ENCODE results near the gene YRDC. TPM values are rescaled to one million over a fixed set of nuclear protein-coding genes. Genes with fewer than 3 reads are reported as not detected.
A peak's percentile ranks its signal among the peaks of the same experiment; 100 is the strongest.

The YRDC gene
- total and polyA plus RNA-seq, 8 donors, result 9.8 to 16.9 (median 12.1) TPM

- peak overlapping the region; percentile 89 to 94 for H3K27ac ChIP-seq
- no peaks in the 10 kb centered on the region for H3K27me3 ChIP-seq
- peaks cover 0 to 52% of the 10 kb centered on the region in 2 donors for H3K36me3 ChIP-seq
- TF ChIP-seq, protein P1, sequence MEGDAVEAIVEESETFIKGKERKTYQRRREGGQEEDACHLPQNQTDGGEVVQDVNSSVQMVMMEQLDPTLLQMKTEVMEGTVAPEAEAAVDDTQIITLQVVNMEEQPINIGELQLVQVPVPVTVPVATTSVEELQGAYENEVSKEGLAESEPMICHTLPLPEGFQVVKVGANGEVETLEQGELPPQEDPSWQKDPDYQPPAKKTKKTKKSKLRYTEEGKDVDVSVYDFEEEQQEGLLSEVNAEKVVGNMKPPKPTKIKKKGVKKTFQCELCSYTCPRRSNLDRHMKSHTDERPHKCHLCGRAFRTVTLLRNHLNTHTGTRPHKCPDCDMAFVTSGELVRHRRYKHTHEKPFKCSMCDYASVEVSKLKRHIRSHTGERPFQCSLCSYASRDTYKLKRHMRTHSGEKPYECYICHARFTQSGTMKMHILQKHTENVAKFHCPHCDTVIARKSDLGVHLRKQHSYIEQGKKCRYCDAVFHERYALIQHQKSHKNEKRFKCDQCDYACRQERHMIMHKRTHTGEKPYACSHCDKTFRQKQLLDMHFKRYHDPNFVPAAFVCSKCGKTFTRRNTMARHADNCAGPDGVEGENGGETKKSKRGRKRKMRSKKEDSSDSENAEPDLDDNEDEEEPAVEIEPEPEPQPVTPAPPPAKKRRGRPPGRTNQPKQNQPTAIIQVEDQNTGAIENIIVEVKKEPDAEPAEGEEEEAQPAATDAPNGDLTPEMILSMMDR (IDR thresholded peaks at IDR 0.05), result no peak
- ATAC-seq (peak; percentile 85), DNase-seq (peak in 3 of 4 donors; percentile 73 to 93 (median 78))
- no peaks in the 10 kb centered on the region for H3K9me3 ChIP-seq
- peaks cover 14 to 65% of the 10 kb centered on the region in 2 donors for H3K4me1 ChIP-seq
- peak overlapping the region; percentile 81 to 89 for H3K4me3 ChIP-seq
- intact Hi-C loops (cut with DNase I), result no loop called here
Observed at GRCh38 chr1:37808369-37809319, 636 bp upstream of the YRDC start.

DNA sequence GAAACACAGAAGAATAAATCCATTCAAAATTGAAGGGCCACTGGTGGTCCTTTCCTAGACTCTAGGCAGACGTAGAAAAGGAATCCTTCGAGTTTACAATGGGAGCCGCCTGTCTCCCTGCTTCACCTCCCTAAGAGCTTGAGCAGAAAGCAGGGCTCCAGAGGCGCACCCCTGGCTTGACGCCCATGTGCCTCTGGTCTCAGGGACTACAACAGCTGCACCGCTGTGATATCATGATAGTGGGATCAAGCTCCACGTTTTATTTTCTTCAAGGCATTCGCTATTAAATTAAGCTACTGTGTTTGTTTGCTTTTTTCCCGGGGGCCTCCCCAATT lies 821 bp downstream of the YRDC start:
- no peak for ATAC-seq
- intact Hi-C loops (cut with DNase I), result no loop called here
- Histone ChIP-seq H3K27me3 (no peaks in the 10 kb centered on the region), H3K27ac (peak overlapping the region; percentile 89 to 94), H3K9me3 (no peaks in the 10 kb centered on the region), H3K4me1 (peaks cover 14 to 52% of the 10 kb centered on the region in 2 donors), H3K4me3 (peak overlapping the region; percentile 81 to 89), H3K36me3 (peaks cover 0 to 55% of the 10 kb centered on the region in 2 donors)
- TF ChIP-seq, protein P1 (IDR thresholded peaks at IDR 0.05), result no peak
- DNase-seq, result no peak

GRCh38 chr1:37802439-37802838 lies 5.6 kb downstream of the YRDC start:
- intact Hi-C loops (cut with DNase I), result no loop called here
- peaks cover 0 to 82% of the 10 kb centered on the region in 2 donors for H3K36me3 ChIP-seq
- DNase-seq, result no peak

GRCh38 chr1:37797750-37798345 lies 10.2 kb downstream of the YRDC start:
- ATAC-seq, result no peak
- H3K27me3 ChIP-seq, result peaks cover 0 to 30% of the 10 kb centered on the region in 2 donors
- TF ChIP-seq, protein P1 (IDR thresholded peaks at IDR 0.05), result no peak

More at GRCh38 chr1:37802439-37802838, 5.6 kb downstream of the YRDC start:
- no peak for ATAC-seq
- Histone ChIP-seq H3K4me1 (peaks cover 7 to 16% of the 10 kb centered on the region in 2 donors), H3K9me3 (no peaks in the 10 kb centered on the region), H3K27ac (no peak overlapping the region), H3K27me3 (no peaks in the 10 kb centered on the region), H3K4me3 (no peak overlapping the region)
- TF ChIP-seq, protein P1 (IDR thresholded peaks at IDR 0.05), result no peak

More at GRCh38 chr1:37797750-37798345, 10.2 kb downstream of the YRDC start:
- intact Hi-C loops (cut with DNase I), result no loop called here
- no peaks in the 10 kb centered on the region for H3K9me3 ChIP-seq
- peaks cover 8 to 17% of the 10 kb centered on the region in 2 donors for H3K4me1 ChIP-seq
- H3K4me3 ChIP-seq, result no peak overlapping the region
- no peak for DNase-seq
- peaks cover 0 to 40% of the 10 kb centered on the region in 2 donors for H3K36me3 ChIP-seq
- no peak overlapping the region for H3K27ac ChIP-seq

All from left lung (tissue), 10 donors.